NCI-H2227 (cell line): ENCODE data around the gene GPR17.

Source experiments
- DNase-seq: peaks from one replicate; lab custom pipeline; 2025; ENCODE audit not compliant: unreplicated experiment; lab: John Stamatoyannopoulos, UW

The GPR17 gene

GRCh38 chr2:127628767-127629614 lies 17.0 kb upstream of the GPR17 start:
- no peak for DNase-seq

DNA sequence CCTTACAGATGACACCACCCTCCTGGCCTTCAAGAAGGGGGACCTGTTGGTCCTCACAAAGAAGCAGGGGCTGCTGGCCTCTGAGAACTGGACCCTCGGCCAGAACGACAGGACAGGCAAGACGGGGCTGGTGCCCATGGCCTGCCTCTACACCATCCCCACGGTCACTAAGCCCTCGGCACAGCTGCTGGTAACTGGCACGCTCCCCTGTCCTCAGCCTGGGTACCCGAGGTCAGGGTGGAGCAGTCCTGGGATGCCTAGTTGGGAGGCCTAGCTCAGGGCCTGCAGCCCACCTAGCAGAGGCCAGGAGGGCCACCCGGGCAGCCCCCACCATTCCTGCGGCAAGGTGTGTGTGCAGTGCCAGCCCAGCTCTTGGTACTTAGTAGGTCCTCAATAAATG lies 16.3 kb upstream of the GPR17 start:
- DNase-seq: no peak

DNA sequence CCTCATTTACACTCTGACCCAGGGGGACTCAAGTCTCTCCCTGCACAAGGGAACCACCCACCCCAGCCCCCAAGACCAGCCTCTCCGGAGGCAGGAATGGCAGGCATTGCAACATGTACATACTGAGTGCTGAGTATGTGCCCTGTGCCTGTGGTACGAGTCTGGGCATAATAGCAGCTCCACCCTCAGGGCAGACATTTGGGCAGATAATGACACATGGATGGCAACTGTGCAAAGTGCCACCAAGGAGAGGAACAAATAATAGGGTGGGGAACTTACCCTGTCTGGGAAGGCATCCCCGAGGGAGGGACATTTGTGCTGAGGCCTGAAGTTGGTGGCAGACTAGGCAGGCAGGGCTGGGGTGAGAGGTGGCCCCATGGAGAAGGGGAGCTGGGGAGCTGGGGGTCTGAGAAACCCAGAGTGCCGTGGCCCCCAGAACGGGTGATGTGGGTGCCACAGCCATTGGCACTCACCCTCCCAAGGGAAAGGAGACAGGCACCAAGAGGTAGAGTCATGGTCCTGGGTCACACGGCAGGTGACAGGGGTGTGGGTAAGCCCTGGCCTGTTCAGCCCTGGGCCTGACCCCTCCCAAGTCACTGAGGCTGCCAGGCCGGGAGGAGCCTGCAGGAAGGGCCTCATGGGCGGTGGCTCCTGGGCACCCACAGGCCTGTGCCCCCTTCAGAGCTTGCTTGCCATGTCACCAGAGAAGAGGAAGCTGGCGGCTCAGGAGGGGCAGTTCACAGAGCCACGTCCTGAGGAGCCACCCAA lies 15.7 kb upstream of the GPR17 start:
- DNase-seq: no peak

- no peak for DNase-seq
Observed at GRCh38 chr2:127630864-127631540, 15.0 kb upstream of the GPR17 start.

DNA sequence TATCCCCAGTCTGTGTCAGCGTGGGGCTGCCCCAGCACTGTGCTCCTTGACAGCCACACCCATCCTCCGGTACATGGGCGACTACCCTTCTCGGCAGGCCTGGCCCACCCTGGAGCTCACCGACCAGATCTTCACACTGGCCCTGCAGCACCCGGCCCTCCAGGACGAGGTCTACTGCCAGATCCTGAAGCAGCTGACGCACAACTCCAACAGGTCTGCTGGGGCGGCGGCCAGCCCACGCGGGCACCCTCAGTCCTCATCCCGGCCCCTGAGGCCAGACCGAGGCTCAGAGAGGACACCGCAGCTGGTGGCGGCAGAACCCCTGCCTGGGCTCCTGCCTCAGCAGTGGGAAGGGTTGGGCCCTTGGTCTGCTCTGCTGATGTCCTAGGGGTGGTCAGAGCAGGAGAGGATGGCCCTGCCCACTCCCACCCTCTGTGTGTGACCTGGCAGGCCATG lies 14.4 kb upstream of the GPR17 start:
- no peak for DNase-seq

DNA sequence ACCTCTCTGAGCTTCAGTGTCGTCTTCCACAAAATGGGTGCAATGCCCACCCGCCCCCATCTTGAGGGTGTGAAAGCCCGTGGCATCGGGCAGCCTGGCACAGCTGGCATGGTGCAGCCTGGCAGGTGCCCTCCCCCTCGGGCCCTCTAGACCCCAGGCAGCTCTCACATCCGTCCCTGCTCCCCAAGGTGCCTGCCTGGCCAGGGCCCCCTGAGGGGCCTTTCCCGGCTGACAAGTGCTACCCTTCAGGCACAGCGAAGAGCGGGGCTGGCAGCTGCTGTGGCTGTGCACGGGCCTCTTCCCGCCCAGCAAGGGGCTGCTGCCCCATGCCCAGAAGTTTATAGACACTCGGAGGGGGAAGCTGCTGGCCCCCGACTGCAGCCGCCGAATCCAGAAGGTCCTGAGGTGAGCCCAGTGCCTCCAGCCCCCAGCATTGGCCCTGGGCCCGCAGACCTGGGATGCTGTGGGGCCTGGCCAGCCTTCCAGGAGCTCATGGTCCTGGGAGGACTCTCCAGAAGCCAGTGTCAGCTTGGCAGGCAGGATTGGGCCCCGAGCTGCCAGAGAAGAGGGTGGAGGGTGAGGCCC lies 13.9 kb upstream of the GPR17 start:
- DNase-seq: no peak

DNA sequence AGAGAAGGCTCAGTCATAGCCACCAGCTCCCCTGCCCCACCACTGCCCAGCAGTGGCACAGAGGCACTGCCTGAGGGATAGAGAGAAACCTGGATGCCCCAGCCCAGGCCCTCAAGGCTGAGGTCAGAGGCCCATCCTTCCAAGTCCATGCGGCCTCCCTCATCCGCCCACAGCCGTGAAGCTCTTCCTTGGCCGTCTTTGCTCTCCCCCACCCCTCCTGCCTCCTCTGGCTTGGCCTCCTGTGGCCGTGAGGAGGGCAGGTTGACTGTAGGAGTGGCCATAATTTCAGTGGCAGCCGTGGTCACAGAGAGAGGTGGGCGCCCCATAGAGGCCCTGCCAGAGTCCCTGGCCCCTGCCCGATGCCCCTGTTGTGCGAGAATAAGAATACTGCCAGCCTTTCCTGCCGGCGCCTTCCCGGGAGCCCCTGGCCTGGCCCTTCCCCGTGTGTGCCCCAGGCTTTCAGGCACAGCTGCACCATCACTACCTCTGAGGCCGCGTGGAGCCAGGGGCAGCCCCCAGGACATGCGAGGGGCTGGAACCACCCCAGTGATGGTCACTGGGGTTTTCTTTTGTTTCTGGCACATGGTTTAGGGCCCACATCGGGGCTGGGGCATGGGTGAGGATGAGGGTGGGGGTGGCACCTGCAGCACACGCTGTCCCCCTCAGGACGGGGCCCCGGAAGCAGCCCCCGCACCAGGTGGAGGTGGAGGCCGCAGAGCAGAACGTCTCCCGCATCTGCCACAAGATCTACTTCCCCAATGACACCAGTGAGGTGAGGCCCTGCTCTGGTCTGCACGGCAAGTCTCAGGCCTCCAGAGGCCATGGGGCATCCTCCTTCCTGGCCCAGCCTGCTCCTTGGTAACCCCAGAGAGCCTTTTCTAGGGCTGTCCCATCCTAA lies 13.1 kb upstream of the GPR17 start:
- no peak for DNase-seq

DNA sequence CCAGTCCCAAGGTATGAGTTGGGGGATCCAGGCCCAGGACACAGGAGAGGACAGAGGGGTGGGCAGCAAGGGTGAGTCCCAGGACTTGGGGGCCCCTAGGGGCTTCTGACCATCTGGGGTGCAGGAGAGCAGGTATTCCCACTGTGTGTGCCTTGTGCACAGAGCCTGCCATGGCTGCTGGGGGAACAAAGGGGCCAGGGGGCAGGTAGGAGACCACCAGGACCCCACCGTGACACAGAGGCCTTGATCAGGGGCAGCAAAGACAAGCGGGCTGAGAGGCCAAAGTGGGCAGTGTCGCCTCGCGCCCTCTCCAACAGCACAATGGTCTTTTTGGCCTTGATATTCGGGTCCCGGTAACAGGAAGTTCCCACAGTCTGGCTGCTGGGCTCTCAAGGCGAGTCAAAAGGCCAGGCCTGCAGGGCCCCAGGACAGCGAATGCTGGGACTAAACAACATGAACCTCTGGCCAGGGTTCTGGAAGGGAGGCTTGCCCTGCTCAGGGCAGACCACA lies 12.3 kb upstream of the GPR17 start:
- no peak for DNase-seq

DNA sequence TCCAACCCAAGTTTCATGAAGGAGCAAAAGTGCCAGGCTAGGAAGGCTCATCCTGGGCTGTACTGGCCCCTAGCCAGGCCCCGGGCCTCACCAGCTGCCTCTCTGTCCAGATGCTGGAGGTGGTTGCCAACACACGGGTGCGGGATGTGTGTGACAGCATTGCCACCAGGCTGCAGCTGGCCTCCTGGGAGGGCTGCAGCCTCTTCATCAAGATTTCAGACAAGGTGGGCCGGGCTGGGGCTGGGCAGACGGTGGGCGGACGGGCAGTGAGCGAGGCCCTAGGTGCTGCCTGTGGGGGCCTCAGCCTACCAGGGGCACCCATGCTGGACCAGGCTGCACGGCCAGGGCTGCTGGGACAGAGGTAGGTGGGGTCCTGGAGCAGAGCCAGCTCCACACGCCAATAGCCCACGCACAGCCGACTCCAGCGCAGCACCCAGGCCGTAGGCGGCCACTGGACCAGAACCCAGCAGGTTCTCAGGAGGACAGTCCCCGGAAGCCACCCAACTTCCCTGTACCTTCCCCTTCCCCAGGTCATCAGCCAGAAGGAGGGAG lies 11.8 kb upstream of the GPR17 start:
- no peak for DNase-seq

DNA sequence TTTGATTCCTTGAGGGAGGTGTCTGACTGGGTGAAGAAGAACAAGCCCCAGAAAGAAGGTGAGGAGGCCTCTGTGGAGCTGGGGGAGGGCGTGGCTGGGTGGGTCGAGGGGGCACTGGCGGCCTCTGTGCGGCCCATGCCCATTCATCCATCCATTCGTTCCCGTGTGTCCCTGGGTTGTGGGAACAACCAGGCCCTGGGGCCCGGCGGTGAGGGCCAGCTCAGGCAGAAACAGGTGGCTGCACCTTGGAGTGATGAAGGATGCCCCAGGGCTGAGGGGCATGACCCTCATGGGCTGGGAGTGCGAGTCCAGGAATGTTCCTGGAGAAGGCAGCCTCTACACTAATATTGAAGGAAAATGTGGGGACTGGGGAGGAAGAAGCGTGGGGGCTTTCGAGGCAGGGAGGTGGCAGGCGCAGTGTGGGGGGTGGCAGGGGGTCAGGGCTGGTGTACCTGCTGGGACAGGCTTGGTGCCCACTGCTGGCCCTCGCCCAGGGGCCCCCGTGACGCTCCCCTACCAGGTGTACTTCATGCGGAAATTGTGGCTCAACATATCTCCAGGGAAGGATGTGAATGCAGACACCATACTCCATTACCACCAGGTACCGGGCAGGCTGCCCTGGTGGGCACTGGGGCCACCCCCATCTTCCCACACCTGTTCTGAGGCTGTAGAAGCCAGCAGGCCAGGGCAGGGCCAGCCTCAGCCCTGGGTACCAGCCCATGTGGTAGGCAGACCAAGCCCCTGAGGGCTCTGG lies 11.2 kb upstream of the GPR17 start:
- no peak for DNase-seq

DNA sequence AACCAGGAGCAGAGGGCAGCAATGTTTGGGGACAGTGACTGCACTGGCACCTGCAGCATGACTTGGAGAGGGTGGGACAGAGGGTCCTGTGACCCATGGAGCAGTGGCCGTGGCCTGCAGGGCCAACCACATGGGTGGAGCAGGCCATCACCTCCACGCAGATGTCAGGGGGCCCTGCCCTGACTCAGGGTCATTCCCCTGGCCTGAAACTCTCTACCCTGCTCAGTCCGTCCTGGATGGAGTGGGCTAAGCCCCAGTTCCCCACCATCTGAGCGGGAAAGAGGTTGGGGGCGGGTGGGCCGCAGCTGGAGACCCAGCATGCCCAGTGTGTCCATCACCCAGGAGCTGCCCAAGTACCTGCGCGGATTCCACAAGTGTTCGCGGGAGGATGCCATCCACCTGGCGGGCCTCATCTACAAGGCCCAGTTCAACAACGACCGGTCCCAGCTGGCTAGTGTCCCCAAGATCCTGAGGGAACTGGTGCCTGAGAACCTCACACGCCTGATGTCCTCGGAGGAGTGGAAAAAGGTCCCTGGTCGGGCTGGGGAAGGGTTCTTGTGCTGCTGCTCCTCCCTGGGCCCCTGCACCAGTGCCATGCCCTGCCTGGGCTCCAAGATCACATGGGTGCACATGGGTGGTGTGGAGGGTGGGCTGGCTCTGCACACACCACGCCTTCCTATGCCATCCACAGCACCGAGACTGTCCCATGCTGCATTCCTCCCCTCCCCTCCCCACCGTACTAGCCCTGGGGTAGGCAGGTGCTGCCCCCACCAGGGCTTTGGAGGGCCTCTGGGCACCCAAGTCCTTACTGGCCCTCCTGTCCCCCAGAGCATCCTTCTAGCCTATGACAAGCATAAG lies 10.3 kb upstream of the GPR17 start:
- DNase-seq: no peak

DNA sequence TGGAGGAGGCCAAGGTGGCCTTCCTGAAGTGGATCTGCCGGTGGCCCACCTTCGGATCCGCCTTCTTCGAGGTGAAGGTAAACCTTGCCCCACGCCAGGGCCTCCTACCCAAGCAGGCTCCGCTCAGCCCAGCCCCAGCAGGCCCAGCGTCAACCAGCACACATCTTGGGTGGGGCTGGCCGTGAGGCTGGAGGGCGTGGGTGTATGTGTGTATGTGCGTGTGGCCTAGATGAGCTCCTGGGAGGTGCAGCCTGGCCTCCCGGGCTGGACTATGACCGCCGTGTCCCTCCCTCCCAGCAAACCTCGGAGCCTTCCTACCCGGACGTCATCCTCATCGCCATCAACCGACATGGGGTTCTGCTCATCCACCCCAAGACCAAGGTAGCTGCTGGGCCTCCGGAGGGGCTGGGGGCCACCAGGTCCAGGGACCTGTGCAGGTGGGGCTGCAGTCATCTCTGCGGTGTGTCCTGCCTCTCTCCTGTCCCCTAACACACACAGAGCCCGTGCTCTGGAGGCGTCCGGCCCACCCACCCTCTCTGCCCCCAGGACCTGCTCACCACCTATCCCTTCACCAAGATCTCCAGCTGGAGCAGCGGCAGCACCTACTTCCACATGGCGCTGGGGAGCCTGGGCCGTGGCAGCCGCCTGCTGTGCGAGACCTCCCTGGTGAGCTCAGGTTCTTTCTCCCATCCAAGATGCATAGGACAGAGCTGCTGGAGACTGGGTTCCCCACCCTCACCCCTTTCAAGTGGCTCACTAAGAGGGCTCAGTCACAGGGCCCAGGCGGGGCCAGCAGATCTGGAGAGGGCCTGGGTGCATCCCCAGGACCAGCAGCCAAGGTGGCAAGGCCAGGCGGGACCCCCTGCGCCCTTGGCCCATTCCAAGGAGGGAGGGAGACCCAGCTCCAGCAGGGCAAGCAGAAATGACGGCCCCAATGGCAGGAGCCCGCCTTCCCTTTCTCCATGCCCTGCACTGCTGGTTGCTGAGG lies 9.4 kb upstream of the GPR17 start:
- no peak for DNase-seq

- no peak for DNase-seq
Observed at GRCh38 chr2:127637236-127637630, 8.7 kb upstream of the GPR17 start.

GRCh38 chr2:127637725-127638252 lies 8.2 kb upstream of the GPR17 start:
- no peak for DNase-seq

- no peak for DNase-seq
Observed at GRCh38 chr2:127638361-127639110, 7.4 kb upstream of the GPR17 start.

DNA sequence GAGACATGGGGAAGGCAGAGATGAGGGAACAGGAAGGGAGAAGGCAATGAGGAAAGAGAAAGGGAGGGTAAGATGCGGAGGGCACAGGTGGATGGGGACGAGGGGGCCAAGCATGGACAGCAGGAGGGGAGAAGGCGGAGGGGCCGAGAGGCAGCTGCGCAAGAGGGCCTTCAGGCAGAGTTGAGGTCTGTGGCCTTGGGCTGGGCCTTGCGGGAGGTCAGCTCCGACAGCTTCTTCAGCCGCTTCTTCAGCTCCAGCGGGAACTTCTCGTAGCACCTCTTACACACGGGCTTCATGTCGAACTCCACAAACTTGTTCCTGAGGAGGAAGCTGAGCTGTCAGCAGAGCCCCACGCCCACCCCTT lies 6.9 kb upstream of the GPR17 start:
- DNase-seq: no peak
